ENCODE results near the gene KAT5.

GRCh38 chr11:65741185-65741584 is 29.1 kb downstream of the KAT5 start:
- no peak for TF ChIP-seq EZH2 (IDR thresholded peaks at IDR 0.05; ENCODE audit: insufficient read depth, low read length)
- TF ChIP-seq, protein P1, sequence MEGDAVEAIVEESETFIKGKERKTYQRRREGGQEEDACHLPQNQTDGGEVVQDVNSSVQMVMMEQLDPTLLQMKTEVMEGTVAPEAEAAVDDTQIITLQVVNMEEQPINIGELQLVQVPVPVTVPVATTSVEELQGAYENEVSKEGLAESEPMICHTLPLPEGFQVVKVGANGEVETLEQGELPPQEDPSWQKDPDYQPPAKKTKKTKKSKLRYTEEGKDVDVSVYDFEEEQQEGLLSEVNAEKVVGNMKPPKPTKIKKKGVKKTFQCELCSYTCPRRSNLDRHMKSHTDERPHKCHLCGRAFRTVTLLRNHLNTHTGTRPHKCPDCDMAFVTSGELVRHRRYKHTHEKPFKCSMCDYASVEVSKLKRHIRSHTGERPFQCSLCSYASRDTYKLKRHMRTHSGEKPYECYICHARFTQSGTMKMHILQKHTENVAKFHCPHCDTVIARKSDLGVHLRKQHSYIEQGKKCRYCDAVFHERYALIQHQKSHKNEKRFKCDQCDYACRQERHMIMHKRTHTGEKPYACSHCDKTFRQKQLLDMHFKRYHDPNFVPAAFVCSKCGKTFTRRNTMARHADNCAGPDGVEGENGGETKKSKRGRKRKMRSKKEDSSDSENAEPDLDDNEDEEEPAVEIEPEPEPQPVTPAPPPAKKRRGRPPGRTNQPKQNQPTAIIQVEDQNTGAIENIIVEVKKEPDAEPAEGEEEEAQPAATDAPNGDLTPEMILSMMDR (IDR thresholded peaks at IDR 0.05; ENCODE audit: insufficient read depth, low read depth, low read length) = no peak

Data from astrocyte (in vitro differentiated cells and primary cell).